ENCODE measurements around the gene INPP5E. TPM values are rescaled to one million over a fixed set of nuclear protein-coding genes. Genes with fewer than 3 reads are reported as not detected.

The INPP5E gene
- total RNA-seq, 3 donors from 2014 or later (not counting 1 experiment from before 2014, with no cell fraction given) = 12.1 to 15.7 (median 14.4) TPM

GRCh38 chr9:136462664-136463063 is 23.0 kb upstream of the INPP5E start:
- 96% methylated on average over 17 of the region's 17 CpGs for WGBS (ENCODE audit: insufficient coverage)

DNA sequence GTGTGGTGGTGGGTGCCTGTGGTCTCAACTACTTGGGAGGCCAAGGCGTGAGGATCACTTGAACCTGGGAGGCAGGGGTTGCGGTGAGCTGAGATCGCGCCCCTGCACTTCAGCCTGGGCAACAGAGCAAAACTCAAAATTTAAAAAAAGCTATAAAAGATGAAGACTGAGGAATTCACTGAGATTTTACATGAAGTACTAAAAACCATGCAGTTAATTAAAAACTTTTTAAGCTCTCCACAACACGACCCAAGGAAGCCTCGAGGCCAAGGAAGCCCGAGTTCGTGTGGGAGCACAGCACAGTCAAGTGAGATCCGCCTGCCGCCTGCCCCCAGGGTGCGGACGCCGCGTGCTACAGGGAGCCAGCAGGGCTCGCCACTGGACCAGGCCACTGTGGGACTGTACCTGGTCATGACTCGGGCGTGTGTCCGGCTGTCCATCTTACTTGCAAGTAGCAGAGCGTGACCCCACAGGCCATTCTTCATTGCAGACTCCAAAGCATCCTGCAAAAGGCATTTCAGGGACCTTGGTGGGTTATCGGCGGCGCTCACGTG is 21.2 kb upstream of the INPP5E start:
- no peak for TF ChIP-seq CTCF (IDR thresholded peaks at IDR 0.05)
- 98% methylated on average over 23 of the region's 23 CpGs for WGBS (ENCODE audit: insufficient coverage)
- Mint-ChIP-seq H3K36me3 (peaks cover 12% of the 10 kb centered on the region), H3K4me1 (no peaks in the 10 kb centered on the region), H3K27me3 (ENCODE audit: low read depth in 2 of 2) (no peaks in the 10 kb centered on the region), H3K27ac (no peak overlapping the region), H3K4me3 (no peak overlapping the region), H3K9me3 (no peaks in the 10 kb centered on the region)
- H3K4me1 ChIP-seq (ENCODE audit: control insufficient read depth, insufficient read depth, low read length) = no peaks in the 10 kb centered on the region
- H3K9me3 ChIP-seq (ENCODE audit: control insufficient read depth, insufficient read depth, low read length) = no peaks in the 10 kb centered on the region
- no peak overlapping the region for H3K27ac ChIP-seq (ENCODE audit: low read length)
- H3K4me3 ChIP-seq (ENCODE audit: low read length) = no peak overlapping the region
- intact Hi-C loops (cut with micrococcal nuclease) = no loop called here
- H3K27me3 ChIP-seq (ENCODE audit: control insufficient read depth, insufficient read depth, low read length) = no peaks in the 10 kb centered on the region
- DNase-seq (no peak), ATAC-seq (no peak)
- peaks cover 88% of the 10 kb centered on the region for H3K36me3 ChIP-seq (ENCODE audit: control insufficient read depth, insufficient read depth, low read length)

More at GRCh38 chr9:136462664-136463063, 23.0 kb upstream of the INPP5E start:
- intact Hi-C loops (cut with micrococcal nuclease) = no loop called here
- Mint-ChIP-seq H3K27me3 (ENCODE audit: low read depth in 2 of 2) (no peaks in the 10 kb centered on the region), H3K27ac (no peak overlapping the region), H3K9me3 (no peaks in the 10 kb centered on the region), H3K36me3 (peaks cover 12% of the 10 kb centered on the region), H3K4me1 (no peaks in the 10 kb centered on the region), H3K4me3 (no peak overlapping the region)
- H3K36me3 ChIP-seq (ENCODE audit: control insufficient read depth, insufficient read depth, low read length) = peaks cover 89% of the 10 kb centered on the region
- ATAC-seq (no peak), DNase-seq (no peak)
- H3K27ac ChIP-seq (ENCODE audit: low read length) = no peak overlapping the region
- no peak overlapping the region for H3K4me3 ChIP-seq (ENCODE audit: low read length)
- H3K9me3 ChIP-seq (ENCODE audit: control insufficient read depth, insufficient read depth, low read length) = no peaks in the 10 kb centered on the region
- no peak for TF ChIP-seq CTCF (IDR thresholded peaks at IDR 0.05)
- H3K4me1 ChIP-seq (ENCODE audit: control insufficient read depth, insufficient read depth, low read length) = no peaks in the 10 kb centered on the region
- no peaks in the 10 kb centered on the region for H3K27me3 ChIP-seq (ENCODE audit: control insufficient read depth, insufficient read depth, low read length)

DNA sequence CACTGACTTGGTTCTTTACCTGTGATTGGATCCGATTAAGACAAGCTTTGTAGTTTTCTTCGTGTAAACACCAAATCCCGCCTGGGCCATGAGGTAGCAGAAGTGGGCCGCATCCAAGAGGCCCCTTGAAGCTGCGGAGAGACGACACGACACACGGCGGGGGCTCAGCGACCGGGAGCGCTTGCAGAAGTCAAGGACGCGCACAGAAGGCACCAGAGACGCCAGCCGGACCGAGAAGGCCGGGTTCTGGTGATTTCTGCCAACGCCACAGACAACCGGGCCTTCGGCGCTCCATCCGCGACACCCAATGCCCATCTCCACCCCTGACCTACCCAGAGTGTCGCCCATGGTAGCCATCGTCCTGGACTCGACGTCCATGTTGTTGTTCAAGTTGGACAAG is 19.8 kb upstream of the INPP5E start:
- intact Hi-C loops (cut with micrococcal nuclease) = no loop called here
- H3K4me1 ChIP-seq (ENCODE audit: control insufficient read depth, insufficient read depth, low read length) = no peaks in the 10 kb centered on the region
- no peak overlapping the region for H3K4me3 ChIP-seq (ENCODE audit: low read length)

More for the DNA sequence above, 19.8 kb upstream of the INPP5E start:
- H3K4me1 Mint-ChIP-seq = no peaks in the 10 kb centered on the region
- Histone ChIP-seq H3K9me3 (ENCODE audit: control insufficient read depth, insufficient read depth, low read length) (no peaks in the 10 kb centered on the region), H3K36me3 (ENCODE audit: control insufficient read depth, insufficient read depth, low read length) (peaks cover 88% of the 10 kb centered on the region), H3K27ac (ENCODE audit: low read length) (no peak overlapping the region), H3K27me3 (ENCODE audit: control insufficient read depth, insufficient read depth, low read length) (no peaks in the 10 kb centered on the region)
- no peaks in the 10 kb centered on the region for H3K27me3 Mint-ChIP-seq (ENCODE audit: low read depth in 2 of 2)
- no peak overlapping the region for H3K4me3 Mint-ChIP-seq
- peaks cover 5% of the 10 kb centered on the region for H3K36me3 Mint-ChIP-seq
- no peak for DNase-seq
- 95% methylated on average over 28 of the region's 28 CpGs for WGBS (ENCODE audit: insufficient coverage)
- ATAC-seq = no peak
- TF ChIP-seq CTCF (IDR thresholded peaks at IDR 0.05) = no peak
- no peak overlapping the region for H3K27ac Mint-ChIP-seq
- no peaks in the 10 kb centered on the region for H3K9me3 Mint-ChIP-seq

Measured in natural killer cell (primary cell).